Renal pelvis (tissue), 4 donors: ENCODE results near the gene ZC3H18. TPM values are rescaled to one million over a fixed set of nuclear protein-coding genes. Genes with fewer than 3 reads are reported as not detected.

ENCODE experiments used
- DNase-seq: peaks from one replicate; pipeline ENCODE4 v3.0.0-alpha.2; 2013
- polyA plus RNA-seq, 3 donors: library from polyadenylated mRNA; unstranded; fragments of 120-200 nt; gene quantifications; one replicate each; pipeline ENCODE4 v1.2.1, GENCODE V29; 2013; ENCODE audit not compliant: insufficient read length in 3 of 3

The ZC3H18 gene
- polyA plus RNA-seq, 3 donors, result 40.9 to 47.5 (median 41.3) TPM

DNA sequence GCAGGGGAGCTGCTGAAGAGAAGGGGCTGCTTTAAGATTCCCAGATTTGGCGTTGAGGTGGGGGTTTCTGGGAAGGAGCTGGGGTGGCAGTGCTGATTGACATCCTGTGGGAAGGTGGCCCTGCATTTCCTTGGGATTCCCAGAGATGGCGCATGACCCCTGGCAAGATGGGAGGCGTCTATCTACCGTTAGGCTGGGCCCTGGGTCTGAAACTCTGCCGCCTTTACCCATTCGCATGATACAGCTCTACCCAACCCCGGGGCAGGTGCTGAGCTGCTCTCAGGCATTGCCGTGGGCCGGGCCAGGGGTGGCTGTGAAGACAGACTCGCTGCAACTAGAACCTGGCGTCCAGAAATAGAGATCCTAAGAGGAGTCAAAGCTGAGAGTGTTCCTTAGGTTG is 102.6 kb downstream of the ZC3H18 start:
- DNase-seq, result no peak

GRCh38 chr16:88673716-88674379 is 103.6 kb downstream of the ZC3H18 start:
- DNase-seq, result no peak

DNA sequence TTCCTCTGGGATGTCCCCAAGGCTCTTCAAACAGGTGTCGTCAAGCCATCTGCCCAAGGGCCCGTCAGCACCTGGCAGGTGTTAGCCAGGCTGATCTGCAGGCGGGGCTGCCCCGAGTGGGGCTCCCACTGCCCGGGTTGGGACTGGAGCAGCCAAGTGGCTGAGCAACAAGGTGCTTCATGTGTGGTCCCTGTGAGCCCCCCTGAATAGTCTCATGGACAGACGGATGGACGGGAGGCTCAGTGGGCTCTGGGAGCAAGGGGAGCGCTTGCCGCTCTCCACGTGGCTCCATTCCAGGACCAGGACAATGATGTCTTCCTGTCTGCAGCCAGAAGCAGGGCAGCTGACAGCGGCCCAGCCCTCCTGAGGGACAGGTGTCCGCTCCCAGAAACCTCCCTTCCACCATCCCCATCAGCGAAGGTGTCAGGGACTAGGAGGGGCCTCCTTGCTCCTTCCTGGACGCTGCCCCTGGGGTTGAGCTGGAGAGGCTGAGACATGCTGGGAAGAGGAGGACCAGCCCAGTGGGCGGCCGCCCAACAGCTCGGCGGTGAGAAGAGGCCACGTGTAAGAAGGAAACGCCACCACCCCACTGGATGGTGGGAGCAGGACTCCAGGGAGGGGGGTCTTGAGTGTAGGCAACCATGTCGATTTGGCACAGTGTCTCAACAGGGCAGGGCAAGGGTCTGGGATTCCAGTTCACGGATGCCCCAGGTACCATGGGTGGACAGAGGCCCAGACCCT is 106.5 kb downstream of the ZC3H18 start:
- DNase-seq, result no peak

- DNase-seq, result no peak
Measured at GRCh38 chr16:88677721-88678120, 107.5 kb downstream of the ZC3H18 start.

DNA sequence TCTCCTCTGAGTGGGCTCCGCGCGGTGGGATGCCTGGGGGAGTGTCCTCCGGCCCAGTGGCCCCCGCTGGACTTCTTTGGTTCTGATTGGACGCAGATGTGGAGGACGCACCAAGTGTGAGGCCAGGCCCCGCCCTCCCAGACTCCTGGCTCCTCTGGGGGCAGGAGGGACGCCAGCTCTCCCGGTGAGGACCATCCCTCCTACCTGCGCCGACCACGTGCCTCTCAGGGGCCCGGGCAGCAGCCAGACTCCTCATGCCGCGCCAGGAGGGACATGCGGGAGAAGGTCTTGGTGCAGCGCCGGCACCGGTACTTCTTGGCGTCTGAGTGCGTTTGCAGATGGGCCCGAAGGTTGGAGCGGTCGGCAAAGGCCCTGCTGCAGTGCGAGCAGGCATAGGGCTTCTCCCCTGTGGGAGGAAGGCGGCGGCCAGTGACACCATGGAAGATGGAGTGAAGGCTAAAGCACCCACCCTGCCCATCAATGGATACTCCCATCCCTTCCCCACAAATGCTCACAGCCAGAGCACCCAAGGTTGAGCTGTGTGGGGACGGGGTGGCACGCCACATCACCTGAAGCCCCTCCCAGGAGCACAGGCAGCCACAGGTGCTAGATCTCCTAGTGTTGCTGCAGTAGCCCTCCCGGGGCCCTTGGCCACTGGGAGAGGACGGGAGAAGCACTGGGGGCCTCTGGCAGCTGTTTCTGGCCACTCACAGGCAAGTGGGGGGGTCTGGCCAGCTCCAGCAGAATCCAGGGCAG is 108.2 kb downstream of the ZC3H18 start:
- DNase-seq, result no peak

- no peak for DNase-seq
Measured at GRCh38 chr16:88680554-88681083, 110.4 kb downstream of the ZC3H18 start.

DNA sequence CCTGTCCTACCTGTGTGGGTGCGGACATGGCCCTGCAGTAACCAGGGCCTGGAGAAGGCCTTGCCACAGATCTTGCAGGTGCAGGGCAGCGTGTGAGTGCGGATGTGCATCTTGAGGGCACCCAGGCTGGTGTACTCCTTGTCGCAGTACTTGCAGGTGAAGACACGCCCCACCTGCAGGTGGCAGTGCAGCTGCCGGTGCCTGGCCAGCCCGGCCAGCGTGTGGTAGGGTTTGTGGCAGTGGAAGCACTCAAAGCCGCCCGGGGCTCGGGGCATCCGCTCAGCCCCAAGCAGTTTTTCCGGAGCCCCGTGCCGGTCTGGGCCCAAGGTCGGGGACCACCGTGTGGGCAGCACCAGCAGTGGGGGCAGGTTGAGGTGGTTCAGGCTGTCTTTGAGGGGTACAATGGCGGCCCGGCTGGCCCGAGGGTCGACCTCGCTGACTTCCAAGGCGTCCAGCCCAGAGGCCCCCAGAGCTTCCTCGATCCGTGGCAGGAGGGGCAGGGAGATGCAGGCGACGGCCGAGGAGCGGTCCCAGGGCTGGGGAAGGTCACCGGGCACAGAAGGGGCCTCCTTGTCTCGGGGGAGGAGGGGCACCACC is 111.0 kb downstream of the ZC3H18 start:
- no peak for DNase-seq

Other genes starting within 250 kb of the ZC3H18 start
- gene ZNF469, start 187.4 kb upstream of the ZC3H18 start, polyA plus RNA-seq, result 1 to 10 TPM; 1.3 to 1.9 (median 1.7) TPM
- gene ZFPM1, start 117.1 kb upstream of the ZC3H18 start, polyA plus RNA-seq, result 1 to 10 TPM; 4.7 to 5.2 (median 5.2) TPM
- under 1 TPM in 1 of 3 donors, not detected in 2; 0.10 TPM for gene IL17C, start 68.2 kb downstream of the ZC3H18 start, polyA plus RNA-seq
- 100 to 1,000 TPM; 155 to 194 (median 158) TPM for gene CYBA, start 80.7 kb downstream of the ZC3H18 start, polyA plus RNA-seq
- 10 to 100 TPM; 41.0 to 49.1 (median 41.4) TPM for gene MVD, start 92.7 kb downstream of the ZC3H18 start, polyA plus RNA-seq
- 1 to 10 TPM in 2 of 3 donors, under 1 TPM in 1; 0.87 to 1.4 (median 1.2) TPM for gene SNAI3, start 116.1 kb downstream of the ZC3H18 start, polyA plus RNA-seq
- gene RNF166, start 136.0 kb downstream of the ZC3H18 start, polyA plus RNA-seq, result 10 to 100 TPM; 20.5 to 22.2 (median 20.7) TPM
- gene CTU2, start 136.1 kb downstream of the ZC3H18 start, polyA plus RNA-seq, result 10 to 100 TPM; 10.8 to 19.5 (median 16.0) TPM
- gene PIEZO1, start 214.8 kb downstream of the ZC3H18 start, polyA plus RNA-seq, result 10 to 100 TPM; 44.6 to 59.0 (median 46.4) TPM
- 10 to 100 TPM; 16.6 to 23.1 (median 22.1) TPM for gene CDT1, start 233.4 kb downstream of the ZC3H18 start, polyA plus RNA-seq
- 100 to 1,000 TPM; 106 to 129 (median 121) TPM for gene APRT, start 241.5 kb downstream of the ZC3H18 start, polyA plus RNA-seq